ENCODE results near the gene SH2D1B.
"Not testable (repeated sequence)": the region's sequence is repeated elsewhere in the genome, so short reads cannot be mapped to it uniquely, and the experiment has no call there.

Gene SH2D1B

DNA sequence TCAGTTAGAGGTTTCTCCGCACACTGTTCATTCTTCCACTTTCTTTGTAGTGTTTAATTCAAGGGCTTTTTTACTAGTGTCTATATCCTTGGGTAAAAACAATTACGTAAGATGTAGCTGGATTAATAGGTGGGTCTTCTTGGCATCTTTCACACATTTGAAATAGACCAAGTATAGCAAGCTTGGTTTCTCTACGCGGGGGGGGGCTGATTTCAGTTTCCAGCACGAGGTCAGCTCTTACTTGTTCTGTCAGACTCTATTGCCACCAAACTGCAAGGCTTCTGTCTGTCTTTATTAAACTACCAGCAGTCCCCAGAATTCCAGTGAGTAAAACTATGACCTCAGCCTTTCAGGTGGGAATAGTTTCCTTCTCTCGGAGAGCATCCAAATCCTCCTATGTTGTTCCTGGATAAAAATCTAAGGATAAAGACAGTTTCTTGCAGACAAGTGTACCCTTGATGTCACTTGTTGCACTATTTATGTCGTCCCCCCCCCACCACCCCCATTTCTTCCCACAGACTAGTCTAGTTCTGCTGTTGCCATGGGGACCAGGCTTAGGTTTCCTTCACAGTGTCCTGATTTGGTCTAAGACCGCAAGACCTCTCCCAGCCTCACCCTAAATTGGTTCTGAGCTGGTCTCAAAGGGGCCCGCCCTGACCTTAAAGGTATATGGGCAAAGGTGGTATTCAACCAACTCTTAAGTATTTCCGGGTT, 52.3 kb downstream of the SH2D1B start:
- DNase-seq: no peak

- DNase-seq: no peak
These were observed 53.0 kb downstream of the SH2D1B start for GRCh38 chr1:162358928-162359327.

GRCh38 chr1:162357681-162358266, 54.2 kb downstream of the SH2D1B start:
- DNase-seq: peak; percentile 35

DNA sequence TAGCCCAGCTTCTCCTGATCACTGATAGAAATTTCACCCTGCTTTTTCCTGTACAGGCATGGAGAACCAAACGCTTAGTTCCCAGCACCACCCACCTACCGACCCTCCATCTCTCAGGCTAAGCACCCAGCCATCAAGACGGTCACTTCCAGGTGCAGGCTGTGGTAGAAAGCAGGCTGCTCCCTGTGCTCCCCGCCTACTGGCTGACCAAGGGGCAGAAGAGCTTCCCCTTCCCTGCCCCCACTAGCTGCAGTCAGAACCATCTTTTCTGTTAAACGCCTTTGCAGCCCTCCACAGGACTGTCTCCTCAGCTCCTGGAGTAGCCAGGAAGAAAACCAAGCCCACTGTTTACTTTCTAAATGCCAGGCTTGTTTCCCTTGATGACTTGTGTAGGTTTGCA, 58.2 kb downstream of the SH2D1B start:
- DNase-seq: no peak

GRCh38 chr1:162353078-162353477, 58.9 kb downstream of the SH2D1B start:
- no peak for DNase-seq

DNA sequence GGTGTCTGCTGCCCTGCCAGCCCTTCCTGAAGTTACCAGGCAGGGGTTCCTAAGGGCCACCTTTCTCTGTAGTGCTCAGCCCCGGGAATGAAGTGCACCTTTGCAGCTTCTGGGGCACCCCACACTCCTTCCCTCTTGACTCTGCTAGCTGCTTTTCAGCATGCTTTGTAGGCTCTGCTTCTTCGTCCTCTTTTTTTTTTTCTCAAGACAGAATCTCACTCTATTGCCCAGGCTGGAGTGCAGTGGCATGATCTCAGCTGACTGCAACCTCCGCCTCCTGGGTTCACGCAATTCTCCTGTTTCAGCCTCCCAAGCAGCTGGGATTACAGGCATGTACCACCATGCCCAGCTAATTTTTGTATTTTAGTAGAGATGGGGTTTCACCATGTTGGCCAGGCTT, 60.1 kb downstream of the SH2D1B start:
- DNase-seq: not testable (repeated sequence)

GRCh38 chr1:162351246-162351842, 60.6 kb downstream of the SH2D1B start:
- DNase-seq: no peak

GRCh38 chr1:162349635-162350330, 62.2 kb downstream of the SH2D1B start:
- no peak for DNase-seq

- no peak for DNase-seq
These were observed 64.7 kb downstream of the SH2D1B start for GRCh38 chr1:162347281-162347680.

Measured in amniotic stem cell (primary cell).